ENCODE results near the gene CEPT1.

DNA sequence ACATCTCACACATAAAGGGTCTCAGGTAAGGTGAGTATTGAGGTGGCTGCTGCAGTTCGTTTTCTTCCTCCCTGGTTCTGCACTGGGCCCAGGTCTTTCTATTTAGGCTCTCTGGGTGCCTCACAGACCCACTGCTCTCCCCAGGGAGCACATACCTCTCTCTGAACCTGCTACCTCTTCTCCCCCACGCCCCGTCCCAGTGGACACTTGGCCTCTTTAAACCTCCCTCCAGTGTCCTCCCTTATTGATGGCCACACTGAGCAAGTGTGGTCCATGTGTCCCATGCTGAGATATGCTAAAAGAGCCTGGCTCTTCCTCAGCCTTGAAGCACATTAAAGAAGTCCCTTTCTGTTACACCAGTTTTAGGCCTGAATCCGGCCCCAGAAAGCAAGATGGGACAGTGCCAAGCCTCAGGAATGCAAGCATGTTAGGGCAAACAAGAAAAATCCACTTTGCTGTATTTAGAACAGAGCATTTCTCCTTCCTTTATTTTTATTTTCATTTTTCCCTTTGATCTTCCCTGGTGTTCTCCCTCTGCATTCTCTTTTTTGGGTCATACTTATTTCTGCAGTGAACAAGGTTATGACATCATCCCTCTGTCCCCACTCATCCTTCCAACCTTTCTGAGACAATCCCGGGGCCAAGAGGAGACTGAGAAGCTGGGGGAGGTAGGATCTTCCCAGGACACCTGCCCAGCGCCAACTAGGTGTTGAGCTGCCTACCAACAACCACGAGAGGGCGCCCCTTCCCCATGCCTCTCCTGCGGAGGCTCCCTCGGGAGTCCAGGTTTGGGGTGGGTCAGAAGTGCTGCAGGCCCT lies 82.5 kb downstream of the CEPT1 start:
- TF ChIP-seq CTCF (IDR thresholded peaks at IDR 0.05; ENCODE audit: low read depth, low read length) = peak; percentile 85
- TF ChIP-seq EZH2phosphoT487 (IDR thresholded peaks at IDR 0.05; ENCODE audit: low read depth) = no peak
